Daoy (cell line): Measurements from ENCODE around the gene KCTD16. TPM values are rescaled to one million over a fixed set of nuclear protein-coding genes. Genes with fewer than 3 reads are reported as not detected.

ENCODE experiments used
- DNase-seq: peaks from one replicate; pipeline ENCODE4 v3.0.0-alpha.2; 2015; ENCODE audit warnings: low read depth
- total RNA-seq: library from RNA; depleted of rRNA; stranded (reverse); fragments of >200 nt; shearing (Covaris generic); gene quantifications from 2 replicates; pipeline ENCODE4 v1.2.3, GENCODE V29; 2014

KCTD16 gene
- total RNA-seq, 1 experiment from 2014 or later: 0.63 TPM

DNA sequence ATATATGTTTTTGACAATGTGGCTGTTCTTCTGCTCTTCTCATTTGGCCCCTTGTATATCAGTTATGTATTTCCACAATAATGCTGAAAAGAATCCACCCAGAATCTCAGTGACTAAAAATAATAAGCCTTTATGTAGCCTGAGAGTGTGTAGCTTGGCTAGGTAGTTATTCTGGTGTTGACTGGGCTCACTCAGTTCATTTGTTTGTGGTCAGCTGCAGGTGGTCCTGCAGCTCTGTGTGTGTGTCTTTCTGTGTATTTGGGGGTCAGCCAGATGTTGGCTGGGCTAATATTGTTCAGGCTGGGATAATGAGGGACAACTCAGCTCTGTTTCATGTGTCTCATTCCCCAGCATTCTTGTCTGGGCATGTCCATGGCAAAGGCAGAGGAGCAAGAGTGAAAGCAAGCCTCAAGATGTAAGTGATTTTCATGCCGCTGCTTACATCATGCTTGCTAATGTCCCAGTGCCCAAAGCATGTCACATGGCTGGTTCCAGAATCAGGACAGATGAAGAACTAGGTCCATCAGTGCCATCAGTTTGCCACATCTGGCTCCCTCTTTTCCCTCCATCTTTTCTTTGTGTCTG lies 162.8 kb downstream of the KCTD16 start:
- DNase-seq: no peak

DNA sequence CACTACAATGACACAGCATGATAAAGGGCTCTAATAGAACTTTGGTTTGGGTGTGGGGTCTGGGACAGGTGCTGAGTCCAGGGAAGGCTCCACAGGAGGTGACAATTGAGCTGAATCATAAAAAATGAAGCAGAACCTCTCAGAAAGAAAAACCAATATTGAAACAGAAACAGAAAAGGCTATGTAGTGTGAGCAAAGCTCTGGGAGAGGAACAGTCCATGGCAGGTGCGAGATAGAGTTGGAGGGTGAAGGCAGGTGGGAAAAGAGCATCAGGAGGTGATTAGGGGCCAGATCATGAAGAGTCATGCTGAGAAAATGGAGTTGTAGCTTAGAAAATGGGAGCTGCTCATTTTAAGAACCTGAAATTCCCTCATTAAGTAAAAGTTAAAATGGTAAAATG lies 164.9 kb downstream of the KCTD16 start:
- no peak for DNase-seq

DNA sequence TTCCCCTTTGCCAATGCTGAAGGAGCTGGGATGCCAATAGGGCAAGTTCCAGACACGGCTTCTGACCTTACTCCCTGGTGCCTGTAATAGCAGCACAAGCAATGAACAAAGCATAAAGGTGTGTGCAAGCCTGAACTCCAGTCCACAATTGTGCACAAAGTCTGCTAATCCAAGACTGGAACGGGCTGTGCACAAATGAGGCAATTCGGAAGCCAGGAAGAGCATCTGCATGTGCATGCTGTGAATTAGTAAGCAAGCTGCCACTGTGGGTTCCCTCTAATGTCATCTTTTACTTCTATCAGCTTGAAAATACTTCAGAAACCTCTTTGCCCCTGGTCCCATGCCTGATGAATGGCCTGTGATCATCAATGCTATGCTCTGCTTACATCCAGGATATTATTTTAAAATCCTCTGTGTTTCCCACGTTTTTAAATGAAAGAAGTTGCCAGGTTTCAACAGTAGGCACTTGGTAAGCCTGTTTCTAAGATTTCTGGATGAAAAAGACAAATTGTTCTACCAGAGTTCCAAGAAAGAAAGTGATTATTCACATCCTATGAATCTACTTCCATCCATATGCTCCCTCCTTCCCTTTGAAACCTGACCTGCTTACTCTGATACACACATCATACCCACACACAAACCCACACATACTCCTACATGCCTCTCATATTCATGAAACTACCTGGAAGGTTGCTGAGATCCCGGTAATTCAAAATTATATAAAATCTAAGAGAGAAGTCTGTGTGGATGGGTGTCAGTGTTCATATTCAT lies 165.7 kb downstream of the KCTD16 start:
- no peak for DNase-seq

DNA sequence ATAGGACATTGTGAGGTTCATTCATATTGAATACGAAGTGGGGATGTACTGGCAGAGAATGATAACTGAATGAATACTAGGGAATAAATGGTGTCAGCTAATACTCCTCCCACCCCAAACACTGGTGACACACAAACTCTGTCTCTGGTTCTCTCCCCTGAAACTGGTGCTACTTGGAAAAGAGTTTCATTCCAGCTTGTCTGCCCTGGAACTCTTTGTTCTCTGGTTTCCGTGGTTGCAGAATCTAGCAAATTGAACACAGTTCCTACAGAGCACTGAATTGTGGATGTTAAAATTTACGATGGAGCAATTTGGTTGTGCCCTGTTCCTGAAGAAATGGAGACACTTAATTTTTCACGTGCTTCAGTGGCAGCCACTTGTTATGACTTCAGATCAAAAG lies 181.7 kb downstream of the KCTD16 start:
- DNase-seq: no peak

DNA sequence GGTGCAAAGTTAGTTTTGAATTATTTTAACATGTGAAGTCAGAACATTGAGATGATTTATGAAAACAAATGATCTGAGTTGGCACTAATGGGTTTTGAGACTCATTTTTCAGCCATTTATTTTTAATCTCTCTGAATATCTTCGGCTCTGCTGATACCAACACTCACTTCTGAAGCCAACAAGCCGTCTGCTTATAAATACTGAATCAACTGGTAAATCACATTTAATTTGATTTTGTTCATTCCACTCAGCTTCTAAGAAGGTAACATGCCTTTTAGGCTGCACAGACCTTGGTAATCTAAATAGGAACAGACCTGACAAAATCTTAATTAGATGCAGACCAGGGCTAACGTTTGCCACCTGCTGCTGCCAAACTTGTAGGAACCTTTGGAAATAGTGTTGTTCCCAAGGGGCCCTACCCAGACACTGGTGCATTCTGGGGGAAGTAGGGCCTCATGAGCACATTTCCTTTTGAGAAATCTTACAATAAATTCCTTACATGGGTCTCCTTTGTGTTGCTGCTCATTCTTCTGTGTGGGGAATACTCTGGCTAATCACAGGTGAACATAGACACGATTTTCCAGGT lies 182.2 kb downstream of the KCTD16 start:
- DNase-seq: no peak

DNA sequence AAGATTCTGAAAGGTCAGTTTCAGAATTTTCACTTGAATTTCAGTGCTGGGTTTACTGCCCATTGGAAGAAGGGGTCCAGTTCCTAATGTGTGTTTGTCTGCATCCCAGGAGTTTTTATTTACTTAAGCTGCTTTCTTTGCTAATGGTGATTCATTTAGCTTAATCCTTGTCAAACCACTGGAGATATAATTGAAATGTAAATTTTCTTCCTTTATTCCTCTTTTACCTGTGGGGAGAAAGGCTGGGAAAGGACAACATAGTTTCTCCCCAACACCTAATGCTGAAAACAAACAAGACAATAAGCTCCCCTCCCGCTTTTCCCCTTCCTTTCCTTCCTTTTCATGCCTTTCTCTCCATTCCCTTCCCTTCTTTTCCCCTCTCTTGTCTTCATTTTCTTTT lies 185.8 kb downstream of the KCTD16 start:
- no peak for DNase-seq

DNA sequence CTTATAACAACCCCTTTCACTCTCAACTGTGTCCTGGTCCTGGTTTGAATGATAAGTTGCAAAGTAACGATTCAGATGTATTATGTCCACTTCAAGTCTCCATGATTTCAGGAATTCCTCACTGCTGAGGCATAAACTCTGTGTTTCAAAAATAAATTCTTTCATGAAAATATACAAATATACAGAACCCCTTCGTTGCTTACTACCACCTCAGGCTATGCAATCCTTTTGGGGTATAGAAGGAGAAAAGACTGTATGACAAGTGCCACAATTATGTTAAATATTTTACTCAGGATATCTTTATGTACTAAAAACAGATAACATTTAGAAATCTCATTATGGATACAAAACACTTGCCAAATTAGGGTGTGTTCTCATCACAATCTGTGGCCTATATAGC lies 190.7 kb downstream of the KCTD16 start:
- no peak for DNase-seq

DNA sequence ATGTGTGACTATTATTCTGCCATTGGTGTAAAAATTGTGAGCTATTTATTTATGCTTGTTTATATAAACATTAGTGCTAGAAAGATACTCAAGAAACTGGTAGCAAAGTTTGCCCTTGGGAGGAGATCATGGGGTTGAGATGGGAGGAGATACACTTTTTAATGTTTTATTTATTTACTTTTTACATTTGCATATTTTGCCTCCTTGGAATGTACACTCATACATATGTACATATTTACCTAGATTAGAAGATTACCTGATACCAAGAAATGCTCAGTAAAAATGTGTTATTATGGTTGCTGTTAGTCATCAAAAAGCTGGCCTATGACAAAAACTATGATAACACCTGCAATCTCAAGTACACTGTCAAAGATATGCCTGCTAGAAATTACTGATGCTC lies 195.2 kb downstream of the KCTD16 start:
- no peak for DNase-seq

DNA sequence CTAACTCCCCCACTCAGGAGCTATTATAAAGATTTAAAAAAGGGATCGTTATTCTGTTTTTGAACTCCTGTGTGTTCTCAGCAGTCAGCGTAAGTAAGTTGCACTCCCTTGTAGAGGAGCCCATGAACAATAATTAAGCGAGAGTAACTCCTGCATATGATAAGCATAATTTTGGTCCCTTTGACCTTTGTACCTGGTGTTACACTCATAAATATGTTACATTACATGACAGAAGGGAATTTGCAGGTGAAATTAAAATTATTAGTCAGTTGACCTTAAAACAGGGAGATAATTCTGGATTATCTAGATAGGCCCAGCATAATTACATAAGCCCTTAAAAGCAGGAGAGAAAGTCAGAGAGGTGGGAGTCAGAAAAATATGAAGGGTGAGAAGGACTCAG lies 197.3 kb downstream of the KCTD16 start:
- no peak for DNase-seq

DNA sequence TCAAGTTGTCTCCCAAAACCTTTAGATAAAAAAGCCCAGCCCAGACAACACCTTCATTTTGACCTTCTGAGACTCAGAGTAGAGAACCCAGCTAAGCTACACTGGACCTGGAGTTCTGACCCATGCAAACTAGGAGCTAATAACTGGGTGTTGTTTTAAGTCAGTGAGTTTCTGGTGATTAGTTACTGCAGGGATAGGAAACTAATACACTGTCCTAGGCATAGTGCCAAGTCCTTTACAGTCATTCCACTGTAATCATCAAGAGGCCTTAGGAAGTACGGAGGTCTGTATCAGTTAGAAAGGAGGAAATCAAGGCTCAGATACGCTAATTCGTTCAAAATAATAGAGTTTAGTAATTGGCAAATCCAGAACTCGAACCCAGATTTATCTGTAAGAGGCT lies 197.9 kb downstream of the KCTD16 start:
- no peak for DNase-seq

DNA sequence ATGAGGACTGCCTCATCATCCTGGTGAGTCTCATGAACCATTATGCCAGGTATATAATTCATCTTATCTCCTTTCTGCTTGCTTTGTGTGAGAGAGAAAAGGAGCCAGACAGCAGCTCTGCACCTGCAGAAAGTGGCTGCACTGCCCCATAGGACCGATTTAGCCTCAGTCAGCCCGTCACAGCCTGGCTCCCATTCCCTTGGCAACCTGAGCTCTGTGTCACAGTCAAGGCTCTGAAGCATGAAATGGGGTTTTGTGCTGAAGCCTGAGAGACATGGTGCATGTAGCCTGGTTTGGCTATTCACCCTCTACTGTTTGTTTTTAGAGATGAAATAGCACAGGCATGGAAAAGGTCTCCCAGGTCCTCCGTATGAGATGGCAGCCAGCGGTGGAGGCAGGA lies 198.3 kb downstream of the KCTD16 start:
- DNase-seq: no peak

DNA sequence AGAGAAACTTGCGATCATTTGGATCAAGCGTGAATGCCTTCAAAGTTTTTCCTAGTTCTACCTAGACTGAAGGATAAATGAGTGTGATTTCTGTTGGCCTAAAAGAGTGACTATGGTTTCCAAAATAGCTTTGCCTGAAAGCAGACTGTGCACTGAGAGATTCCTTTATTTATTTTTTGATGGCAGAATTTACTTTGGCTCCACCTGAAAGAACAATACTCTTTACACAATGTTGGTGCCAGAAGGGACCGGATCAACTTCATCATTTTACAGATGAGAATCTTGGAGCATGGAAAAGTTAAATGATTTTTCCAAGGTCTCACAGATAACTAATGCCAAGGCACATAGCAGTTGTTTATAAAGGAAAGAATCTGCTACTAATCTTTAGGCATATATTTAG lies 199.6 kb downstream of the KCTD16 start:
- DNase-seq: no peak

DNA sequence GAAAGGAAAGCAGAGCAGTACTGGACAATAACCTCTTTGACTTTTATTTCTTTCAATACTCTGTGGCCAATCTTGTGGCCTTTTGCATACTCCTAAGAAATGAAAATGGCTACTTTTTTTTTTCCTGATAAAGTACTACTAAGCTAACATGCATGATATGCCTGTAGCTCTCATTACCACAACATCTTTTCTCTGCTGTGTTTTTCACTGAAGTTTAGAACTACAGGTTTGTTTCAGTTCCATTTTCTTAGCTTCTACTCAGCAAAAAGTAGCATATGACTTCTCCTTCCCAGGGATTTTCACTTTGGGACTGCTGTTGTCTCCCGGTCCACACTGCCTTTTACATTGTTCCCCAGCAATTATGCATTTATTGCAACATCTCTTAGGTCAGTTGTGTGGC lies 204.0 kb downstream of the KCTD16 start:
- DNase-seq: no peak

DNA sequence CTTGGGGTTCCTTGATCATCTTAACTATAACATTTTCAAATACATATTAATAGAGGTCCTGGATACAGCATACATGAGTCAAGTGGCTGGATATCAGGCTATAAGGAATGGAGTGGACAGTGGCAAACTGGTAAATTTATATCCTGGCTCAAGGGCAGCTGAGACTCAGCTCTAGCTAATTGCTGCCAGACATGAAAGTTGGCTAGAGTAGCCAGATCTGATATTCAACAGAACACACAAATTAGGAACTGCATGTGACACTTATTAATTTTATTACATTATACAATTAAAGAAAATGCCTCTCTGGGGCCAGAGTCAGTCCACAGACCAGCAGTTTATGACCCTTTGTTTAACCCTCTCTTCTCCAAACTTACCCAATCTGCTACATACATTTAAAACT lies 206.5 kb downstream of the KCTD16 start:
- no peak for DNase-seq

DNA sequence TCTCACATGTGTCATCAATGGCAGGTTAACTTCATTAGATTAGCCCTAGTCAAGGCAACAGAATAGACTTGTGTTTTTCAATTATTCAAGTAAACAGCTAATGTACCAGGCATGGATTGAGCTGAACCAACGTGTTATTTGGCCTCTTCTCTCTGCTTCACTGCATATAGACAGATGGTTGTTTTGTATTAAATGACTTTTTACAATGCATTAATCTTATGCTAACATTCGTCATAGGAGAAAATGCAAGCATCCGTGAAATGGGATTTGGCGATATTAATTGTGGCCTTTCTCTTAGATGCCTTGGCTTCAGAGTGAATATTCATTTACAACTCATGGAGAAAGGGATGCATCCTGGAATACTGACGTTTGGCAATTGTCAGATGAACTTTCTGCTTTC lies 208.0 kb downstream of the KCTD16 start:
- DNase-seq: no peak

DNA sequence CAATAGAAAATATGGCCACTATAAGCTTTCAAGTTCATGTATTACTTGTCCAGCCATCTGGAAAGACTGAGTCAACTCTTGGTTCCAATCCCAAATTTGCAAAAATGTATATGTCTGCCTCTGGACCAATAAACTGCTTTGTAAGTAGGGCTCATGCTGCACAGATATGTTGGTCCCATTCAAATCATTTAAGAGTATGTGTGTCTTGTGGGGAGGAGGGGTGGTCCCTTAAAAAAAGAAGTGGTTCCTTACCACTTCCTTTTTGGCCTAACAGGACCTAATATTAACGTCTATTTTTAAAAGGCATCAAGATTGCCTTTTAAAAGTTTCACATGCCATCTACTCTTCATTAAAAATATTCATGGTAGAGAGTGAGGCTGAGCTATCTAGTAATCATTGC lies 214.9 kb downstream of the KCTD16 start:
- no peak for DNase-seq

DNA sequence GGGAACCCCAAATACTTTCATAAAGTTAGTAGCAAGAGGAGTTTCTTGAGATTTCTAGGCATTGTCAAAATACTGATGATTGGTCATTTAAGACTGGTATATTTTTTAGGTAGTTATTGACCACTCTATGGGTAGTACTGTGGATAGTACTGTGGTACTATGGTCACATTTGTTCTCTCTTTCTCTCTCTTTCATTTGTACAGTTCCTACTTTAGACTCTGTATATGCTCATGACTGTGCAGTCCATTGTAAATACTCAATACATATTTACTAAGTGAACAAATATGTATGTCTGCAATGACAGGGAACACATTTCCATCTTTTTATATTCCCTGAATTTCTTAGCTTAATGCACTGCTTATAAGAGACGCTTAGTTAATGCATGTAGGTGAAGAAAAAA lies 215.6 kb downstream of the KCTD16 start:
- DNase-seq: no peak

DNA sequence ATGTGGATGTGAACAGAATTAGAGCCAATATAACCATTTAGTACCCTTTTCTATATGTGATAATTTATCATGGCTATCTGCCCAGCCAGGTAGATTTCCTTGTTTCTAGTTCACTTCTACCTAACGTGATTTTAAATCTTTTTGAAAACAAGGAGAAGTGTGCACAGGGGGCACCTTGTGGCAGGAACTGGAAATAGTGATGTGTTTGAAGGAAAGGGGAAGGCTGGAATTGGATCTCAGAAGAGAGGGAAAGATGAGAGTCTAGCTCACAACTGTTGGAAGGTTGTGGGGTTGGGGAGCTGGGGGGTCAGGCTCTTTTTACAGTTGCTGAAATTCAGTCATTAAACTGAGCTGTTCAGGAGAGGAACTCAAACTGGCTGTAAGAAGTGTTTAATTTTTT lies 219.5 kb downstream of the KCTD16 start:
- DNase-seq: no peak

DNA sequence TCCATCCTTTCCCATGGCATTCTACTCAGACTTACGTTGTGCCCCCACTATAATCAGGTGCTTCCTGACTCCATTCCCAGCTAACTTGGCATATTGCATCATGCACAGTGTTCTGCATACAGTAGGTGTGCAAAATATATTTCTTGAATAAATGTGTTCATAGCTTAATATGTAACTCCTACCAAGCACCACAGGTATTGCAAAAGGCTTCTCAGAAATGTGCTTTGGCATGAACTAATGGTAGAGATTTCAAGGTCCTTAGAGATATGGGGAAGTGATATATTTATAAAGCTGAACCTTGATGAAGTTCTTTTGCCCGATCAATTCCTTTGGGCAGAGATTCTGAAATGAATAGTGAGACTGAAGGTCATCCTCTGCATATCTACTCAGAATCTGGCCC lies 220.4 kb downstream of the KCTD16 start:
- DNase-seq: no peak

DNA sequence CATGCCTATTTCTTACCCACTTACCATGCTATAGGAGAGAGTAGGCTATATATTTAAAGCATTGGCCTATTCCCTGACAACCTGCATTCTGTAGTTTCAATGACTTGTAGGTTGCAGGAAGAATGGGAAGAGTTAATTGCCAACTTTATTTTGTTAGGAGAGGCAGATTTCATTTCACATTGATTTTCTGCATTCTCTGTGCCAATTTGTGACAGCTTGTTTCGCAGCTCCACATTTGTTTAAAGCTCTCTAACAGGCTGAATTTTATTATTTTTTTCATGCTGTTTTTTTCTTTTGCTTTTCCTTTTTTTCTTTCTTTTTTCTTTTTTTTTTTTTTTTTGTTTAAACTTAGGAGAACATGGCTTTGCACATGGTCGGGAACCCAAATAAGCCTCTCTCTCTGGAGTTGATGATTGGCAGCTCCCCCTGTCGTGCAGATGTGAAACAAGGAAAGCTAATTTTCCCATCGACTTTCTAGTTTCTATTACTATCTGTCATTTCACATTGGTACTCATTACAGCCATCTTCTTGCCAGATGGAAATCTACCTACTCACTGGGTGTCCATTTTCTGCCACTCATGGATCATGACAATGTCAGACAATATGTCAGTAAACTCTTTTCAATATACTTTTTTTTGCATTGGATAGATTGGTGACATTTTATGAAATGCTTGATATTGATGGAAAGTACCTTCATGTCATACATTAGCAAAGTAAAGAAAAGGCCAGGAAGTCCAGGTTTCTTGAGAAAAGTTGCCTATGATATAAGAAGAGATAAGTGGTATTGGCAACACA lies 223.2 kb downstream of the KCTD16 start:
- DNase-seq: no peak

DNA sequence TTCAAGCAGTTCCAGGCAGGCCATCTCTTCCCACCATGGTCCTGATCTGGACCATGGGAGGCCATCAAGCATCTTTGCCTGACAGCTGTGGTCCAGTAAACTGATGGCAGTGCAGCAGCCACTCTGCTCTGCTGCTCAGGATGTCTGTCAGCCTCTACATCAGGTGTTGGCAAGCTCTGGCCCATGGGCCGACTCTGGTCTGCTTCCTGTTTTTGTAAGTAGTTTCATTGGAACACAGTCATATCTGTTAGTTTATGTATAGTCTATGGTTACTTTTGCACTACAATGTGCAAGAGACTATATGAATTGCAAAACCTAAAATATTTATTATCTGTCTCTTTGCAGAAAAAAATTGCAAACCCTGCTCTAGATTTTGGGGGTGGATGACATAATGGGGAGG lies 225.0 kb downstream of the KCTD16 start:
- DNase-seq: no peak

DNA sequence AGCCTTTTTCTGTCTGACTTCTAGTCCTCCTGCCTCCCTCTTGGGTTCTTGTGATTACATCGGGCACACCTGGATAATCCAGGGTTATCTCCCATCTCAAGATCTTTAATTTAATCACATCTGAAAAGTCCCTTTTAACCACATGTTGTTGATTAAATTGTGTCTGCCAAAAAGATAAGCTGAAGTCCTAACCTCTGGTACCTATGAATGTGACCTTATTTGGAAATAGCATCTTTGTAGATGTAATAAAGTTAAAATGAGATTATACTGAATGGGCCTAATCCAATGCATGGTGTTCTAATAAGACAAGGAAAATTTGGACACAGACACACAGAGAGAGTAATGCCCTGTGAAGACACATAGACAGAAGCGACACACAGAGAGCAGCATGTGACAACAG lies 232.4 kb downstream of the KCTD16 start:
- DNase-seq: no peak
